GM19351 (cell line): ENCODE results near the gene SCARB1.

Source experiments
- ATAC-seq: cut with Tn5 transposase; IDR thresholded peaks from one replicate; pipeline ENCODE4 v1.9.1; 2021; ENCODE audit warnings: mild to moderate bottlenecking, moderate library complexity; ENCODE audit not compliant: unreplicated experiment

Gene SCARB1

DNA sequence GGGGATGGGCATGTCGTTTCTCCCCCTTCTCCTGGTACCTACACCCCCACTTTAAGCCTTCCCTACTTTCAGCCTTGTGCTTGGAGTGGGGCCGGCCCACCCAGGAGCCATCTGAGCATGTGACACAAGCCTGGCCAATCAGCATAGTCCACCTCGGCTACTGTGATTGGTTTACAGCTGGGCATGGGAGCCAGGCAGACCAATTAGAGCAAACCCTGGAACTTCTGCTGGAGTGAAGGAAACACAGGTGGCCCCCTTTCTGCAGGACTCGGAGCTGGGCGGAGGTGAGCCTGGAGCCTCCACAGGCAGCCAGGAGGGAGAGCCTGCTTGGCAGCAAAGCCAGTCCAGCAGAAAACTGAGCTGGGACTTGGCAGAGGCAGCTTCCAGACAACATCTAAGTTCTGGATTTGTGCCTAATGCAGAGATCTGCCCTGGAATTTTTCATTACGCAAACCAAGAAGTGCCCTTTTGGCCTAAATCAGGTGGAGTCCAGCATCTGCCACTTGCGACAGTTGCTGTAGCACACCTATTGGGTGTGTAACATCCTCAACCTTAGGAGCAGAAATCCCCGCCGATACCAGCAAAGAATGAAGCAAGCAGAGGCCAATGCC, 59.5 kb downstream of the SCARB1 start:
- ATAC-seq: no peak

DNA sequence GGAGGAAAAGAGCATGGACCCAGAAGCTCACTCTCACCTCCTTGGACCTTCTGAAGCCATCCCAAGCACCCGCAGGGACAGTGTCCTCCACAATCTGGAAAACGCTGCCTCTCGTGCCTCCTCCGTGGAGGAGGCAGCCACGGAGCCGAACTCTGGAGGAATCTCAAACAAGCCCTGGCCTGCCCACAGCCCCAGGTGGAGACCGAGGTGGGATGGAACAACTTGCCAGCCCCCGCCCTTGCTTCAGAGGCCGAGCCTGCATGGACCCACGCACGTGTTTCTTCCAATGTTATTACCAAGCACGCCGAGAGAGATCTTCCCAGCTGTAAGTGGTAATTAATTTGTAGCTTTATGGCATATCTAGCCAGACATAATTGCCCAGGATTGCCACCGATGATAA, 61.3 kb downstream of the SCARB1 start:
- no peak for ATAC-seq

DNA sequence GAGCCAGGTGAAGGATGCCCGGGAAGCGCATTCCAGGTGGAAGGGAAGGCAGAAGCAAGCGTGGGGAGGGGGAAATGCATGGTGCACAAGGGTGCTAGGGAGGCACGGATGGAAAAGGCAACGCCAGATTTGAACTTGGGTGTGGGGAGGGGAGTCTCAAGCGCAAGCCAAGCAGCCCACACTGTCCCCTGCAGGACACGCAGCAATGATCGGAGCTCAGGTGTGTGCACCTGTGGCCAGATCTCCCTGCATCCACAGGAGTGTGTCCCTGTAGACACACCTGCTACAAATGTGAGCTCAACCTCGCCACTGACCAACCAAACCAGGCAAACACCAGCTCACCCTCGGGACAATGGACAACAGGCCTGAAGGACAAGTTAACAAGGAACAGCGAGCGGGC, 63.2 kb downstream of the SCARB1 start:
- no peak for ATAC-seq

DNA sequence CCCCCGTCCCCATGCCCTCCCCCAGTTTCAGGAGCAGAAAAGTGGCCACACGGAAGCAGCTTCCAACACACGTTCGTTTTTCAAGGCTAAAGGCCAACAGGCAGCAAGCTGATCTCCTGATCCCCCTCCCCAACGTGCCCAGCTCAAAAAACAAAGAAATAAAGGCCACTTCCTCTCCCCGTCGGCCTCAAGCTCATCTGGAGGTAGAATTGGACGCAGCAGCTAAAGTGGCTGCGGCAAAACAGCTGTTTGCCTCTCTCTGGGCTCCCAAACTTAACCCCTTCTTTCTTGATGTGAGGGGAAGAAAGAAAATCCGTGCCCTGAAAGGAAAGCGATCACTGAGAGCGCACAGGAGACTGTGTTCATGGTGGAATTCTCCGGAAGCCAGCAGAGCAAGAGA, 66.3 kb downstream of the SCARB1 start:
- ATAC-seq: no peak

DNA sequence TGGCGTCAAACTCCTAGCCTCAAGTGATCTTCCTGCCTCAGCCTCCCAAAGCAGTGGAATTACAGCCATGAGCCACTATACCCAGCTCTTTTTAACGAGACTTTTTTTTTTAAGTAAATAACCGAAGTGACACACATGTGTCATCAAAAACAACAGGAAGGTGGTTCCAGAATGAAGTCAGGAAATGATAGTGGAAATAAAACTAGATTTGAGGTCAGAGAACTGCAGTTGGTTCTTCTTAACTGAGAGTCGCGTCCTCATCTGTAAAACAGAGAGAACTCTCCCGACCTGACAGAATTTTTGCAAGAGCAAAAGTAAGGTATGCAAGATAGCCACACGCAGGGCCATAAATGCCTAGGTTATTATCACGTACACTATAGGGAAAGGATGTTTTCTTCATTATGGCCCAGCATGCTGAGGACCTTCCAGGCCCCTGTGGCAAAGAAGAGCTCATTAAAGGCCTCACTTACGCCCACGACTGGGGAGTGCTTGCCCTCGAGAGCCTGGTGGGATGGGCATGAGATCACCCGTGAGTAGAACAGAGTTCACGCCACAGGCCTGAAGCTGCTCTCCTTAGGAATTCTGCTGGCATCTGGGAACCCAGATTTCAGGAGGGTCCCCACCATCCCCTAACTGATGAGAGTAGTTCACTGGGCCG, 67.2 kb downstream of the SCARB1 start:
- no peak for ATAC-seq

DNA sequence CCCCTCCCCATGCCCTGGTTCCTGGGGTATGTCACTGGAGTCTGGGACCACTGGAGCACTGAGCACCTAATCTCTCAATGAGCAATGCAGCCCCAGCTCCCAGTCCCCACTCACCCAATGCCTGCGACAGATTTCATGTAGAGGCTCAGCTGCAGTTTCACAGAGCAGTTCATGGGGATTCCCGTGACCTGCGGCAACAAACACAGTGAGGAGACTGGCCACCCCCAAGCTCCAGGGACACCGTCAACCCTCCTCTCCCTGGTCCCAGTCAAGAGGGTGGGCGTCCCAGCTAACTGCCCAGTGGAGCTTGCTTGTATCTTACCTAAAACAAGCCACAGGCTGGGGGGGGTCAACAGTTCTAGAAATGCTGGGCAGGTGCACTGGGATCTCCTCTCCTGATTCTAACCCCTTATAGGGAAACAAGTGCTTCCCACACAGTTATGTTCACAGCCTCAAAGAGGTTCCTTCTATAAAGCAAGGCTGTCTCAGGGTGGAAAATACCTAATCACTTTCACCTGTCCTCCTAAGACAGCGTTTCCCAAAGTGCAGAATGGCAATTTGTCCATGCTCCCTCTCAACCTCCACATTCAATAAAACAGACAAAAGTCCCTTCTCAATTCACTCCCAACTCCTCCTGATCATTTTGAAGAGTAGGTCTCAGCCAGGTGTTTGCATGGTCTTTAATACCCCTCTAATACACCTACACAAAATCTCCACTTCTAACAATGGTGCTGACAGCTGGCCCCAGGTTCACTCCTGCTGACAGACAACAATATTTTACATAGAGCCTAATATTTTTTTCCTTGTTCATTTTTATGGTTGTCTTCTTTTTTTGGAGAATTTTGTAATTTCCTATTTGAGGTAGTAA, 68.3 kb downstream of the SCARB1 start:
- peak; percentile 88 for ATAC-seq

DNA sequence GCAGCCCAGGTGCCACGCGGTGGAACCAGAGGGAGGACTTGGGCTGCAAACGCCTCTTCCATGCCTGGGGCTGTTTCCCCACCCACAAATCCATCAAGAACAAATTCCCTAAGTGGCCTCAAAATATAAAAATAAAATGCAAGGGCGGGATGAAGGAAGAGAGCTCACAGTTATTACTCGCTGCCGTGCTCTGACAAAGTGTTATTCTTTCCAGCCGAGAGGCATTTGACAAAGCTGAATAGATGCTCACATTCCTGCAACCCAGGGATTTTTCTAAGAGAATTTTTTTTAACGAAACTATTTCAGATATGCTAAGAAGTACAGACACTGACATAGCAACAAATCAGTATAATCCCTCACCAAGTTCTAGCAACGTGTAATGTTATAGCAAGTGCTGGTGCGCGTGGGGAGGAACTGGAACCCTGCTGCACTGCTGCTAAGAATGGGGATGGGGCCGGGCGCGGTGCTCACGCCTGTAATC, 70.7 kb downstream of the SCARB1 start:
- no peak for ATAC-seq

DNA sequence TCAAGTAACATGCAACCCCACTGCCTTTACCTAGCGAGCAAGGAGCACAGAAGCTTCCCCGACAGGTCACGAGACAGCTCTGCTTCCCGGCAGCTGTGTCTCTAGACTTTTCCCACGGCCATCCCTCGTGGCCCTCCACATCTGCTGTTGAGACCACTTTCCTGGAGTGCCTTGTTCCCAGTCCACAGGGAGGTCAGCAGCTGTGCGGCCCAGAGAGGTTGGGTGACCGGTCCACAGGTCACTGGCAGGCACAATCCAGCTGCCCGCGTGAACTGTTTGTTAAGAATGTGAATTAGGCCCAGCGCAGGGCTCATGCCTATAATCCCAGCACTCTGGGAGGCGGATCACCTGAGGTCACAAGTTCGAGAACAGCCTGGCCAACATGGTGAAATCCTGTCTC, 71.5 kb downstream of the SCARB1 start:
- ATAC-seq: no peak

DNA sequence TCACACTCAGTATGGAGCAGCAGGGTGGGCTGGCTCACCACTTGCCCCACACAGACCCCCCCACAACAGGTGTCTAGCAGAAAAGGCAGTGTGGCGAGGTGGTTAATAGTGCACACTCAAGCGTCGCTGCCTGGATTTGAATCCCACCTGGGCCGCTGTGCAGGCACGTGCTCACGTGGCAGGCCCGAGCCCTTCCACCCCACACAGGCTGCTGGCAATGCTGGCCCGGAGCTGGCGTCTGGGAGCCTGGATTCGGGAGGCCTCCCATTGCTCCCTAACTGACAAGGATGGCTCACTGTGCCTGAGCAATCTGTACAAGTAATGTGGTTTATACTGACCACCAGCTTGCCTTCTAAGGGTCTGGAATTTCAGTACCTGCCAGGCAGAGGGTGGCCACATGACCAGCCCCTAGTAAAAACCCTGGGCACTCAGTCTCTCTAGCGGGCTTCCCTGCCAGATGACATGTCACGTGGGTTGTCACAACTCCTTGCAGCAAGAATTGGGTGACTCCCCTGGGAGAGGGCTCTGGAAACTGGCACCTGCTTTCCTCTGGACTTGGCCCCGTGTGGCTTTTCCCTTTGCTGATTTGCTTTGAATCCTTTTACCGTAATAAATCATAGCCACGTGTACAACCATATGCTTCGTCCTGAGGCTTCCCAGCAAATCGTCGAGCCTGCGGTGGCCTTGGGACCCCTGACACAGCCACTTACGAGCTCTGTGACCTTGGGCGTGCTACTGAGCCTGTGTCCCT, 72.8 kb downstream of the SCARB1 start:
- no peak for ATAC-seq

DNA sequence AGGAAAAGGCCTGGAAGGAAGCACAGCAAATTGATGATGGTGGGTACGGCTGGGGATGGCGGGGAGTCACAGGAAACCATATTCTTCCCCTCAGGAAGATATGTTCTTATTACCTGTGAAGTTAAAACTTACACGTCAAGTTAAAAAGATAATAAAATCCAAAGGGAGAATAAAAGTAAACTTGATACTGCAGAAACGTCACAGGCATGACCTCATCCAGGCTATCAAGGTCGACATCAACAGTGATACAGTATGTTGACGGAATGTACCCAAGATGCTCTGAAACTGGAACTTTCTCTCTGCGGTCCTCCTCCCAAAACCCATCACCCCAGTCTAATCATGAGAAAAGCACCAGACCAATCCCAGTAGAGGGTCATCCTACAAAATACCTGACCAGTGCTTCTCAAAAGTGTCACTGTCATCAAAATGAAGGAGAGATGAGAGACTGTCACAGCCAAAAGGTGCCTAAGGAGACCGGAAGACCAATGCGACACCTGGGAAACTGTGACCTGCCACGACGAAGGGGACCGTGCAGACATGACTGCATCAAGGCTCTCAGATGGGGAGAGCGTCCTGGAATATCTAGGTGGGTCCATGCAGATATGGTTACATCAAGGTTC, 74.6 kb downstream of the SCARB1 start:
- ATAC-seq: no peak

DNA sequence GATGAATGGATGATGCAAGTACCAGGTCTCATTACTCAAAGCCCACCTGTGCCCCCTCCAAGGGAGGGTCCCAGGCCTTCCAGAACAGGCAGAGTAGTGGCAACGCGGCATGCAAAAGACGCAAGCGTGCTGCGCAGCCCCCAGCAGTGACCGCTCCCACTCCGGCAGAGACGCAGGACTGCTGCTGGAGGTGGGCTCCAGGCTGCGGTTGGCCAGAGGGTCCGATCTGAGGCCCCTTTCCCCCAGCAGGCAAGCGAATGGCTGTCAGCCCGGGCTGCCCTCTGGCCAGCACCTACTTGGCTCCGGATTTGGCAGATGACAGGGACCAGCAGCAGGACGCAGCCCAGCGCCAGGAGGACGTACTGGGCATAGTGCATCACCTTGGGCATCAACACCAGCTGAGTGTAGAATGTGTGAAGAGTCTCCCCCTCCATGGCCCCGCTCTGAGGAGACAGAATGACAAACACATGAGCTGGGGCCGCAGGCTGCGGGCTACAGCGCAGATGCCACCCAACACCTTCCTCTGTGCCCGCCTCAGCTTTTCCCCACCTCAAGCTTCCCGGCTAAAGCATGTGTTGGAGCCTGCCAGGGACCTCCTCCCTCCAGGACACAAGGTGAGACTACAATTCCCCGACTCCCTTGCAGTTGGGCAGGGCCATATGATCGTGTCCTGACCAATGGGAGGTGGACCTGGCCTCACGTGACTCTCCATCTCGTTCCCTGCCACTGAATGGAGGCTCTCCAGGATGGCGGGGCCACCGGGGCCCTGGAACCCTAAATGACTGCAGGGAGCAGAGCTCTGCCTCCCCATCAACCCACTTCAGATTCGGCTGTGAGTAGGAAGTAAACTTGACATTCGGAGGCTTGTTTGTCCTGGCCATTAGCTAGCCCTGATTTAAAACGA, 77.4 kb downstream of the SCARB1 start:
- ATAC-seq: no peak

DNA sequence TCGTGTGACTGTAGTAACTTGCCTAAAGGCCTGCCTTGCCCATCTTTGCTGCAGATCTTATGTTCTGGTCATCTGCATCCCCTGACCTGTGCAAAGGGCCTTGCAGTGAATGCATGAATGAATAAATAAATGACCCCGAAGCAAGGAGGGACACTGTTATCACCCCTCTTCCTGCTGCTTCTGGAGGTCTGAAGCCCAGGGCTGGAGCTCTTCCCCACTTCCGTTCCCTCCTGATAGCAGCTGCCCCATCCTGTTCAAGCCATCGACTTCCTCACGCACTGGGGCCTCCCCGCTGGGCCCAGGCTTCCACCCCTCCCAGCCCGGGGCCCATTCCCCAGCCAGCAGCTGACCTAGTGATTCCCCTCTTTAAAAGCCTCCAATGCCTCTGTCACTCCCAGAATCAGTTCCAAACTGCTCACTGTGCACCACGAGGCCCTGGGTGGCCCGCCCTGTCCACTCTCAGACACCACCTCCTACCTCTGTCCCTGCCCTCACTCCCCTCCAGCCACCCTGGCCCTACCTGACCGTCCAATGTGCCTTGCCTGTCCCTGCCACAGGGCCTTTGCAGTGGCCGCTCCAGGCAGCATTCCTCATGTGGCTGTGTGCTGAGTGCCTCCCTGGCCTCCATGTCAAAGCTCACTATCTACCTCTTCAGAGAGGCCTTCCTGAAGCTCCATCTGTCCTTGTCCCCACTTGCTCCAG, 78.6 kb downstream of the SCARB1 start:
- ATAC-seq: no peak

DNA sequence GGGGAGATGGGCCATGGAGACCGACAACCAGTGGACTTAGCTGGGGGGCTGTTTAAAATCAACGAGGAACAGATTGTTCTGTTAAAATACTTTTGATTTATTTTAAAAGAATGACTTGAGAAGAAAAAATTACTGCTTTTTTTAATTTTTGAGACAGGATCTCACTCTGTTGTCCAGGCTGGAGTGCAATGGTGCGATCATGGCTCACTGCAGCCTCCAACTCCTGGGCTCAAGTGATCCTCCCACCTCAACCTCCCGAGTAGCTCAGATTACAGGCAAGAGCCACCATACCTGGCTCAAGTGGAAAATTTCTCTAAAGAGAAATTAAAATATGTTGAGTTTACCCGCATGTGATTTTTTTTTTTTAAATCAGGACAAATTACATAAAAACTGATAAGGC, 80.6 kb downstream of the SCARB1 start:
- ATAC-seq: no peak

DNA sequence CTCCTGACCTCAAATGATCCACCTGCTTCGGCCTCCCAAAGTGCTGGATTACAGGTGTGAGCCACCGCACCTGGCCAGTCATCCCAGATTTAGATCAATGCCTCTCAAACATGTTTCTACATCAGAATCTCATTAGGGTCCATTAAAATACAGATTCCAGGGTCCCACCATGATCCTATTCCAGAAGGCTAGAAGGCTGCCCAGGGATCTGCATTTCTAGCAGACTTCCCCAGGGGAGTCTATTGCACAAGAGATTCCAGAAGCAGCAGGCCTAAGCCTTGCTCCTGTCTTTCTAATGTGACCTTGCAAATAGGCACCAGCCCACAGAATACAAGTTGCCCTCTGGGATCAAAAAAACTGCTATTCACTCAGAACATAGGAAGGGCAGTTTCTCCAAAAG, 81.5 kb downstream of the SCARB1 start:
- ATAC-seq: no peak

DNA sequence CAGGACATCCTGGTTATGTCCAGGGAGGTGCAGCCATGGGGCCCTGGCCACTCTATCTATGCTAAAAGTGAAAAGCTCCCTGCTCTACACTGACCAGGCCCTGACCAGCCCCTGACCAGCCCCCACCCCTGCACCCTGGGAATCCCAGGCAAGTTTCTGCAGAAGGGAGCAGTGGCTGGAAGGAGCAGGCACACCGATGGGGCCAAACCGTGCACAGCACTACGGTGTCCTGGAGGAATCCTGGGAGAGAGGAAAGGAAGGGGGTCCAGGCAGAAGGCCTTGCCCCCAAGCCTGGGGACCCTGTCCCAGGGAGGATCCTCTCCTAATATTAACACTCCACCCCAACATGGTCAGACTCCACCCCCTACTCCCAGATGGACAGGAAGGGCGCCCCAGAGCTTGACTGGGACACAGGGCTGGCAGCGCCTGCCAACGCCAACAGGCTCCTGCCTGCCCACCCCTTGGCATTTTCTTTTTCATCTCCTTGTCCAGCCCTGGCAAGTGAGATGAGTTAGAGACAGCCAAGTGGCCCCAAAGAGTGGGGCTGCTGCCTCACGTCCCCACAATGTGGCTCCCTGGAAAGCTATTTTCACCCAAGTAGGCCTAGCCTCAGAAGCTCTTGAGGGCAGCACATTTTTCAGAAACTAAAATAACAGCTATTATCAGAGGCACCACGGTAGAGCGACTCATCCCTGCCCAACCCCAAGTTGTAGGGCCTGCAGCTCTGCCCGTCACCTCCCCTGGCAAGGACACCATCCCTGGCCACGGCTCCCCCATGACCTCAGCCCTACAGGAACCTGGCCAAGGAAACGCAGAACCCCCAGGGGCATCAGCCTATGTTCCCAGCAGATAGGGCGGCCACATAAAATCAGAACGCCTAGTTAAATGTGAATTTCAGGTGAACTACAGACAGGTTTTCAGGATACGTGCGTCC, 82.6 kb downstream of the SCARB1 start:
- no peak for ATAC-seq

DNA sequence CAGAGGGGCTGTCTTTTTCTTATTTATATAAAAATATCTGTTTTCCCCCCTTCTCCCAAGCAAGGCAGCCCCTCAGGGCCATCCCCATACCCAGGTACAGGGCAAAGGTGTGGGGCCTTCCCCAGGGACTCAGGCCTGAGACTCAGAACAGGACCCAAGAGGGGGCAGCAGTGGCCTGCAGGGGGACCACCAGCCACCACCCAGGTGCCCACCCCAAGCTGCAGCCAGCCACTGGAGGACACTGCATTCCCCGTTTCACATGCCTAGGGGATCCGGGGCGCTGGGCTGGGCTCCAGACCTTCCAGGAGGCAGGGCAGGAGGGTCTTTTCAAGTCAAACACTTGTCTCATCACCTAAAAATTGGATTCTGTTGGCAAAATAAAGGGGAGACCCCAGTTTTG, 83.3 kb downstream of the SCARB1 start:
- ATAC-seq: no peak

DNA sequence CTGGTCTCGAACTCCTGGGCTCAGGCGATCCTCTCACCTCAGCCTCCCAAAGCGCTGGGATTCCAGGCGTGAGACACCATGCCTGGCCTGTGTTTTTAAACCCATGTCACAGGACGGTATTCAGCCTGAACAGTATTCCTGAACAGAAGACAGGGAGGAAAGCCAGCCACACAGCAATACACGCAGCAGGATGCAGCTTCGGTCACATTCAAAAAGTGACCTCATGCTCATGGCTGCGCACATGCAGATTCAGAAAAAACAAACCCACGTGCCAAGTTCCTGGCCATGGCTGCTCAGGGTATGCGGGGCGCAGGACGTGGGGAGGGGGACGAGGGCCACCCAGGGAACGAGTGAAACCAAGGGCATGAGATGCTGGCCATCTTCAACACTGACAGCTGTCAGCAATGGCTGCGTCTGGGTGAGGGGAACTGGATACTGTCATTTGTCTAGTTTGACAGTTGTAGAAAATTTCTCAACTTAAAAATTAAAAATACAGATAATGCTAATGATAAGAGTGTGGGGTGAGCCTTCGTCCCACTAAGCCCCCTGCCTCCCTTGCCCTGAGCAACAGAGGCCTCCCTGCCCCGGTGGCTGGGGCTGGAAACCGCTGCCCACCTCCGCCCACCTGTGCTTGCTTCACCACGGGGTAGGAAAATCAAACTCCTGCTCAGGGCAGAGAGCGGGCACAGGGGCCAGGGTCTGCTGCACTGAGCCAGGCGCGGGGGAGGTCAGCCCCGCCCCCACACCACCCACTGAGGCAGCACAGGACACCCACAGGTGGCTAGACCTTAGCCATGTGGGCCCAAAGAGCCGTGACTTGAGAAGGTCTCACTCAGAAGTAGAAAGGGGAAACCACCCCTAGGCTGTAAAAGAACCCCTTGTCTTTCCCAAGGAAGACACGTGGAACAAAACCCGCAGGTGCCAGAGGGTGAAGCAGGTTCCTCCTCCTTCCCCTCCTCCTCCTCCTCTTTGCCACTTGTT, 84.2 kb downstream of the SCARB1 start:
- peak; percentile 57 for ATAC-seq
